COLO668 (cell line): ENCODE measurements around the gene PRG3.
"Not testable (repeated sequence)": the region's sequence is repeated elsewhere in the genome, so short reads cannot be mapped to it uniquely, and the experiment has no call there.

ENCODE experiments used
- DNase-seq: peaks from one replicate; lab custom pipeline; 2025; ENCODE audit not compliant: unreplicated experiment; lab: John Stamatoyannopoulos, UW

The PRG3 gene

DNA sequence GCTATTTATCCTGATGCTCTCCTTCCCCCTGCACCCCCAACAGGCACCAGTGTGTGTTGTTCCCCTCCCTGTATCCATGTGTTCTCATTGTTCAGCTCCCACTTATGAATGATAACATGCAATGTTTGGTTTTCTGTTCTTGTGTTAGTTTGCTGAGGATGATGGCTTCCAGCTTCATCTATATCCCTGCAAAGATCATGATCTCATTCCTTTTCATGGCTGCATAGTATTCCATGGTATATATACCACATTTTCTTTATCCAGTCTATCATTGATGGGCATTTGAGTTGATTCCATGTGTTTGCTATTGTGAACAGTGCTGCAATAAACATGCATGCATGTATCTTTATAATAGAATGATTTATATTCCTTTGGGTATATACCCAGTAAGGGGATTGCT, 19.5 kb downstream of the PRG3 start:
- DNase-seq = not testable (repeated sequence)

DNA sequence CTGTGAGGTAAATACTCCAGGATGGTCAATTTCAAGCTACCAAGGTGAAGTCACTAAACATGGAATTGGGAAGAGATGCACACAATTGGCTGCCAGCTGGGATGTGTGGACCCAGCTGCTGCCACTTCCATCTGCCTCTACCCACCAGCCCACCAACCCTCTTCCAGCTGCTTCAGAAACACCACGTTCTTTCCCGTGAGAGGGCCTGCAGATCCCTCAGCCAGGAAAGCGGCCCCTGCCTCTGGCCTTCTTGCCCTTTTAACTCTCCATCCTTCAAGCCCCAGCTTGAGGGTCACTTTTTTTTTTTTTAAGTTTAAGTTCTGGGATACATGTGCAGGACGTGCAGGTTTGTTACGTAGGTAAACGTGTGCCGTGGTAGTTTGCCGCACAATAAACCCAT, 20.0 kb downstream of the PRG3 start:
- DNase-seq = no peak

DNA sequence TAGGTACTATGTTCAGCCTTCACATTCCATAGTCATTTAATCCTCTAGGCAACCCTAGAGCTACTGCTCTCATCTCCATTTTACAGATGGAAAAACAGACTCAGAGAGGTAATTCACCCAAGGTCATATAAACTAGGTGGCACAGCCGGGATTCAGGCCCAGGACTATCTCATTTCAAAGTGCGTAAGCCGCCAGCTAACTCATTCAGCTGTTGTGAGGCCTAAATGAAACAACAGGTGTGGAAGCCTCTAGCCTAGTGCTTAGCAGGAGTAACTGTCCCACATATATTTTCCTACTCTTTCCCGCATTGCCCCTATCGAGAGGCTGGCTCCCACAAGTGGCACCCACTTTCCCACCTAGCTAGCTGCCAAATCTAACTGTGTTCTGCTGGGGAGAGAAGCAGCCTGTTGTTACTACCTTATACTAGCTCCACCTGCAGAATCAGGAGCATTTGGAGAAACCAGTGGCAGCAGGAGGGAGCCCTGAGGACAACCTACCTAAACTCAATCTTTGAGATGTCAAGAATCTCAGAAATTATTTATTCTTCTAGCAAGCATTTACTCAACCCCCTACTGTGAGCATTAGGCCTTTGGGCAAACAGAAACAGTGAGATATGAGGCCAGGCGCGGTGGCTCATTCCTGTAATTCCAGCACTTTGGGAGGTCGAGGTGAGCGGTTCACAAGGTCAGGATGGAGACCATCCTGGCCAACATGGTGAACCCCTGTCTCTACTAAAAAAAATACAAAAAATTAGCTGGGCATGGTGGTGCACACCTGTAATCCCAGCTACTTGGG, 20.9 kb downstream of the PRG3 start:
- DNase-seq = no peak

DNA sequence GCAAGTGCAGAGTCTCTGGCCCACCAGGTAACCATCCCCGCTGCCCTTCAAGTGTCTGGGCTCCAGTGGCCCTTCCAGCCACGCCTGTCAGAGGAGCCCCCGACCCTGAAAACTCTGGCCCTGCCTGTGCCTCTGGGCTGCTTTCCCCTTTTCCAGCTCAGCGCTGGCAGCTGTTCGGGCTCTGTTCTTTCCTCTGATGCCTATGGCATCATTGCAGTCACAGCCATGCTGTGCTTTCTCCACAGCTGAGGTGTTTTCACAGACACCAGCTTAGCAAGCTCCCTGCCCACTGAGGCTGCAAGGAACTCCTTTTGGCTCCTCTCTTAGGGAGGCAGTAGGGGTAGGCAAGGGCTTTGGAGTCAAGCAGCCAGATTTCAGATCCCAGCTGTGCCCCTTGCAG, 21.6 kb downstream of the PRG3 start:
- DNase-seq = no peak

DNA sequence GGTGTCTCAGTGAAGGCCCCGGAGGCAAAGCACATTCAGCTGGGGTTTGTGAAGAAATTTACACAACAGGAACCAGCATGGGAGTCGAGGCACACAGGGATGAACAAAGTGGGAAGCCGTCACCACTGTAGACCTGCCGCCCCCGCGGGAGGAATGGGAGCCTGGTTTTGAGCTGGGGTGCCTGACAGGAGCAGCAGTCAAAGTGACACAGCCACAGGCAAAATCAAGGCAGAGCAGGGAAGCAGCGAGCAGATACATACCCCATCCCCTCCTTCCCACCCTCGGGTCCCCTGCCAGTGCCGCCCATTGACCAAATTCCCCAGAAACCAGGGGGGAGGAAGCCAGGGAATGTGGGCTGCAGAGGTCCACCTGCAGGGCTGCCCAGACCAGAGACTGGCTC, 22.0 kb downstream of the PRG3 start:
- DNase-seq = no peak

DNA sequence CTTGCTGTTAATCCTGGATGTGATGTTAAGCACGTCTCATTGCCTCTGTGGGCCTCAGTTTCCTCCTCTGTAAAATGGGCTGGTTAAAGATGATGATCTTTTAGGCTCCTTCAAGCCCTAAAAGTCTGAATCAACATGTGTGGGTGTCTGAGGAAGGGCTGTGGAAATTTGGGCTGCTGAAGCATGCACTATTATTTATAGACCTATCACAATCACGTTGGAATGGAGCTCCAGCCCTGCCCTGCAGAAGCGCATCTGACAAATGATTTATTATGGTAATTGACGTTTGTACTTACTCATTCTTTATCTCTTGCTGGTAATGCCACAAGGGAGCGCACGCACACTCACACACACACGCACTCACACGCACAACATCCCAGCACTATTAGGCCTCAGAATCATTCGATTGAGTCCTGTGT, 22.4 kb downstream of the PRG3 start:
- DNase-seq = no peak

DNA sequence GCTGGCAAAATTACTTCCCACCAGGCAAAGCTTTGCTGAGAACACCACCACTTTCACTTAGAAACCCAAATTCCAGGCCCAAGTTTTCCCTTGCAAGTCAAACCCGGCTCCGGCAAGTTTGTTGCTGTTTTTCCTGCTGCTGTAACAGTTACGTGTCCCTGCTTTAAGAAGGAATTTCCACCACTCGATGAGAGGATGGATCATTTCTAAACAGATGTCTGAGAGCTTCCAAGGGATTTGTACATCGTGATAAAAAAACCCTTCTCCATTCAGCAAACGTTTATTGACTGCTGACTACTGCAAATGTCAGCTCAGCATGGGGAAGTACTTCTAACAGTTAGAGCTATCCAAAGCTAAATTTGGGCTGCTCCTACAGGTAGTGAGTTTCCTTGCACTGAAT, 23.1 kb downstream of the PRG3 start:
- DNase-seq = no peak

DNA sequence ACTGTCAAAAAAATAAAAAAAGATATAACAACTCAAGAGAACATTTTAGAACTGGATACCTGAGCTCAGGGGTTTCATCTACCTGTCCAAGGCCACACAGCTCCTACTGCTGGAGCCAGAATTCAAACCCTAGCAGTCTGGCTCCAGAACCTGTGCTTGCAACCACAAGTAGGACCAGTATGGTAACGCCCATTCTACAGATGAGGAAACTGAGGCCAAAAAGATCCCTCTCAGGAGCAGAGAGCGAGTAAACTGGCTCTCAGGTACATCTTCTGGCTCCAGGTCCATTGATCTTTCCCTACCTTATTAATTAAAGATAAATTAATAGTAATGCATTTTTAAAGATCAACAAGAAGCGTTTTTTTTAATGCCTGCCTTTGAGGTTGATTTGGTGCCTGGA, 23.6 kb downstream of the PRG3 start:
- DNase-seq = no peak

DNA sequence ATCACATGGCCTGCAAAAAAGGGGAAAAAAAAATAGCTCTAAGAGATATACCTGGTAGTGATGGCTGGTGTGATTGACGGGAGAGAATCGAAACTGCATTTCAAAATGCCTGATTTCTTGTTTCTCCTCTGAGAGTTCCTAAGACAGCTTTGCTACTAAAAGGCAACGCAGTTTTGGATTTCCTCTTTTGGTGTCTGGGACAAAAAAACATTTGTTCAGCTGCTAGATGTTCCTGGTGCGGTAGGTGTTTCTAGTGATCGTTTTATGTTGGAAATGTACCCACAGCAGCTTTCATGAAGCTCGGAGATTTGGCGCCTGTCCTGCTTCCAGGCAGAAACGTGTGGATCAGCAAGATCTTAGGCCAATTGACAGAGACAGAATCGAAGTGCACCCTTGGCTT, 24.7 kb downstream of the PRG3 start:
- no peak for DNase-seq

DNA sequence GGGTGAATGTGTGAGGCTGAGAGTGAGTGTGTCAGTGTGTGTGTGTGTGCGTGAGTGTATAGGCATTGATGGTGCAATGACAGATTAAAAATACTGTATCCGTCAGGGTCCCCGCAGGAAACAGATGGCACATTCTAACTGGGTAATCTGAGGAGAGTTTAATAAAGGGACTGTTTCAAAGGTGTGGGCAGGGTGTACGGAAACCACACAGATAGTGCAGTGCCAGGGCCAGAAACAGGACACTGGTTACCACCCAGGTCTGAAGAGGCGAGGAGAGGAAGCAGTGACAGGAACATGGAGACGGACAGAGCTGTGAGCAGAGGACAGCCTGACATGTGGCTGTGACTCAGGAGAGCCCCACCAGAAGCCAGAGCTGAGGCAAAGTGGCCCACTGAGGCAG, 26.3 kb downstream of the PRG3 start:
- no peak for DNase-seq

DNA sequence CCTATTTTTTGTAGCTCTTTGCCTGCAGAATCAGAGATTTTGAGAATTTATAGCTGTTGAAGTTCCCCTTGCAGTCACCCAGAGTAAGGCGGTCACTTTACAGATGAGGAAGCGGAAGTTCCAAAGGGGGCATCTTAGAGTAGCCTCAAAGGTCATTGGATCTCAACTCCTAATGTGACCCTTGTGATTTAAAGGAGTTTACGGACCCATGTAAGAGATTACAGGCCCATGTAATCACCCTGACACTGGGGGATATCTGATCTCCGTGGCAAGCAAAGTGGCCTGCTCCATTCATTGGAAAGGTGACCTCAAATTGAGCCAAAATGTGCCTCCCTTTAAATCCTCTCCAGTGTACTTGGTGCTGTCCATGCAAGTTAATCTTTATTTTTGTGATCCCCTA, 27.1 kb downstream of the PRG3 start:
- no peak for DNase-seq

DNA sequence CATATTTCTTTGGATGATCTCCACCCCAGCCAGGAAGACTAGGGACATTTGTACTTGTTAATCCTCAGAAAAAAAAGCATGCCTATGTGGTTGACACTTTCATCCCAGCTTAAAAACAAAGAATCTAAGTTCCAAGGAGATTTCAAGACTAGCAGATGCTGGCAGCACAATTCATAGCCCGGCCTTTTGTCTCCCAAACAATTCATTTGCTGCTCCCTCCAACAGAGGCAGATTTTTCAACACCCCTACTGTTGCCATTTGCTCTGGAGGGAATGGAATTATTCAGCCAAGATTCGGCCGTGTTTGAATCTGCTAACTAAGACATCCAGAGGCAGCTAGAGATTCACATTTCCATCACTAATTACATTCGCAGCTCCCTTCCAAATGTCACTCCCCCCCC, 27.5 kb downstream of the PRG3 start:
- no peak for DNase-seq

DNA sequence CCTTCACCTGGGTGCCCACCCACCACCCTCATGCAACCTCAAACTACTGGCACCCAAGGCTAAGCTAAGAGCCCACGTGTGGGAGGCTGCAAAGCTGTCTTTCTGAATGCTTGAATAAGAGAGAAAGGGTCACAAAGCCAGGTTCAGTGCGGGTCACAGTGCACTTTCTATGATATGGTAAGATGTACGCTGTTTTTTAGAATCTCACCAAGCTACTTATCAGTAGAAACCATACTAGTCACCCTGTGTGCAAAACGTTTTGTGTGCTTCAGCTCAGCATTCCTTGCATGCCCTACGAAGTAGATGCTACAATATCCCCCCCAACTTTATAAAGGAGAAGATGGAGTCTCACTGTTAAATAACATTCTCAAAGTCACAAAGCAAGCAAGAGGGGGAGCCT, 27.9 kb downstream of the PRG3 start:
- DNase-seq = no peak

DNA sequence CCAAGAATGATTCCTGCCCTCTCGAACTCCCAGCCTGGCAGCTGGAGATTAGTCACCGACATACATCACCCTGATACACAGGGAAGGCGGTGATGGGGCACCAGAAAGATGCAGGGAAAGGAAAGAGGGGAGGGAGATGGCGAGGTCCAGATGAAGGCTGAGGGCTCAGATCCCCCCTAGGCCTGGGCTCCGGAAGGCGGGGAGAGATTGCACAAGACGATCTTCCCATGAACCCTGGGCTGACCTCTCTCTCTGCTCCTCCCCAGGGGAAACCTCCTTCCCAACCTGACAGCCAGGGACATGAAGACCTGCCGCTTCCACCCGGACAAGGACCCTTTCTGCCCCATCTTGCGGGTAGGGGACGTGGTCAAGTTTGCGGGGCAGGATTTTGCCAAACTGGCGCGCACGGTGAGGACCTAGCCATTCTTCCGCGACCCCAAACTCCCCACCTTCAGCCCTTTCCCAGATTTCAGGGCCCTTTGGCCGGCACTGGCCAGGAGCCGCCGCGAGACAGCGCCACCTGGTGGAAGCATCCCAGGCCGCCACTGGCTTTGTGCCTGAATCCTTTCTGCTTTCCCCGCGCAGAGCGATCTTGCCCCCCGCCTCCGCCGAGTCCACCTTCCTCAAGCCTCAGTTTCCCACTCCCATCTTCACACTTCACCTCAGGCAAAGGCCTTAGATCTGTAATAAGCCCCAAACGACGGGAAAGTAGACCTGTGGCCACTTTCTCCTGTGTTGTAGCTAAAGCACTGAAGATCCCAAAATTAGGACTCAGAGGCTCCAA, 31.3 kb downstream of the PRG3 start:
- peak; percentile 55 for DNase-seq

DNA sequence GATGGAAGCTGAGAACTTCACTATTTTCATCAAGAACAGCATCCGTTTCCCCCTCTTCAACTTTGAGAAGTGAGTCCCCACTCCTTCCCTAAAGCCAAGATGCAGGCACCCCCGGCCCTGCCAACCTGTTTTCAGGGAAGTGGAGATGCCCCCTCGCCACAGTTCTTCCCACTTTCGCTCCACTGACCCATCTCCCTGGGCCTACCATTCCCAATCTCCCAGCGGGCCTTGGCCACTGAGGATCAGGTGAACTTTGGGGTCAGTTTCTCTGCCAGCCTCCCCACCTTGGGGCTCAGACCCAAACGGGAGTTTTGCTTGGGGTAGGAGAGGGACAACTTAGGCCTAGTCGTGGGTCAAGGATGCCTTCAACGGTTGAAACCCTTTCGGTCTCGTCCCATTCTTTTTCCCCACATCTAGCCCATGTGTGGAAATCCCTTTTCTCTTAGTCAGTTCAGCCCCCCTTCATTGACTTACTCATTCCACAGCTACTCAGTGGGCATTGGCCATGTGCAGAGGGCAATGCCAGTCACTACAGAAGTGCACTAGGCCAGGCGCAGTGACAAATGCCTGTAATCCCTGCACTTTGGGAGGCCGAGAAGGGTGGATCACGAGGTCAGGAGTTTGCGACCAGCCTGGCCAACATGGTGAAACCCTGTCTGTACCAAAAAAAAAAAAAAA, 32.2 kb downstream of the PRG3 start:
- DNase-seq = no peak

DNA sequence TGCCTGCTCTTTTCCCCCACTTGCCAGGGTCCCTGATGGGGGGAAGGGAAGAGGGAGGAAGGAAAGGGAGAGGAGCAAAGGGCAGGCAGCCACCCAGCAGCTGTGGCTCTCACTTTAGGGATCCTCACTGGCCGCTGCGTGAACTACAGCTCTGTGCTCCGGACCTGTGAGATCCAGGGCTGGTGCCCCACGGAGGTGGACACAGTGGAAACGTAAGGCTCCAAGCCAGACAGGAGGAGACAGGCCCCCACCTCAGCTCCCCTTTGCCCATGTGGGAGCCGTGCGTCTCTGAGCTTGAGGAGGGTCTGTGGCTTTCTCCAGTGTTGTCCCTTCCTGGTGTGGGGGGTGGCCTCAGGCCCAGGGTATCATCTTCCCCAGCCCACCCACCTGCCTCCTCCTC, 32.9 kb downstream of the PRG3 start:
- DNase-seq = no peak

DNA sequence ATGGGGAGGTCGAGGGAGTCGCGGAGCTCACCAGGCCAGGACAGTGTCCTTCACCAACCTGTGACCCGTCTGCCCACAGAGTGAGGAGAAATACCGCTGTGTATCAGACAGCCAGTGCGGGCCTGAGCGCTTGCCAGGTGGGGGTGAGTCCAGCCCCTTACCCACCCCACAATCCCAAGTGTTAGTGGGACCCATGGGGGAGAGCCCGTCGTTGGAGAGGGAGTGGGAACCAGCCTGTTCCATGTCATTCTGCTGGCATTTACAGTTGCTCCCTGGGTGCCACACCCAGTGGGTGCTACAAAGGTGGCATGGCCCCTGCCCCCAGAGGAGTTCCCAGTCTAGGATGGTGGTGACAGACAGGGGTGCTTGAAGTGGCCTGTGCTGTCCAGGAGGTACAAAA, 33.6 kb downstream of the PRG3 start:
- no peak for DNase-seq

DNA sequence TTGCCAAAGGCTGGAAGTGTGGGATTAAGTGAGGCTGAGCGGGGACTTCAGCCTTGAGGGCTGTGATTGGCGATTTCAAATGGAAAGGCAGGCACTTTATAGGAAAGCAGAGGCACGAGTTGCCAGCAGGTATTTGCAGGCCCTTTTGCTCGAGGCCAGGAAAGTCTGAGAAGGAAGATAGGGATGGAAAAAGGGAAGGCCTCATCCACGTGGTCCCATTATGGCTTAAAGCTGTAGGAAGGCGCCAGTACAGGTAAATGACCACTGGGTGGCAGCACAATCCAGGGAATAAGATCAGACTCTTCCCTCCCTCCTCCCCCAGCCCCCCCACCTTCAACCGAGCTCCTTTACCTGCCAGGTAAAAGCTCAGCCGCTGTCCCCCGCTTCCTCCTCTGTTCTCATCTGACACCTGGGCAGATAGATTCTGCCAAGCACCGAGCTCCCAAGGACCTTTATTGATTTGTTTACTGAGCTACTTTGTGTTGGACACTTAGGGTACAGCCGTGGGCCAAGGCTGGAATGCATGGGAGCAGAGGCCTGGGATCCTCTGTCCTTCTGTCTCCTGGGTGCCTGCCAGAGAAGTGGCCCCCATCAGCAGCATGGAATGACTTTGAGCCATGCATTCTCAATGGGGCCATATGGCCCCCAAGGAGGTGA, 35.3 kb downstream of the PRG3 start:
- DNase-seq = peak; percentile 62

DNA sequence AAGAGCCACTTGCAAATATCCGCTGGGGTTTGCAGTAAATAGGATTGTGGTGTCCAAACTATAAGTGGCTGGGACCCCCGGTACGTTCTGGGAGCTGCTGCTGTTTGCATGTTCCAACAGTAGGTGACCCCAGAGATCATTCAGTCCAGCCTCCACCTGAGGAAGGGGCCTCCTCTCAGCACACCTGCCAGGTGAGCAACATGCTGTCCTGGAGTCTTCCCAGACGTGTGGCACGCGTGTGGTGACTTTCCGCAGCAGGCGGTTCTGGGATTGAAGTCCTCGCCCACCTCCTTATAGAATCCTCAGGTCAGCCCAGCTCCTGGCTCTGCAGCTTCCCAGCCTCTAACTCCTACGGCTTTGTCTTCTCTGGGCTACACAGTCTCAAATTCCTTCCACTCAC, 36.1 kb downstream of the PRG3 start:
- DNase-seq = no peak

DNA sequence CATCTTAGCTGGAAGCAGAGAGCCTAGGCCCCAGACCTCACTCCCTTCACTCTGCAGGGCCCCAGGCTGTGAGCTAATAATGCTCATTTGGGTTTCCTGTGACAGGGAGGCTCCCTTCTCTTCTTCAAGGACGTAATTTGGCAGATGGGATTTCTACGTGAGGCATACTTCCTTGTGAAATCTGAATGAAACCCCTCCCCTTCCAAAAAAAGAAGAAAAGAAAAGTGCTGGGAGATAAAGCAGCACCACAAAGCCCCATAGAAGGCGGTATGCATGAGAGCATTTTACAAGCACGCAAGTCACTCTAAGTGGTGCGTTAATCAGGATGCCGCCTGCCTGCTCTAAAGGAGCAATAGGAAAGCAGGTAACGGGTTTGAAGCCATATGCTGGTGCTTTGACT, 37.1 kb downstream of the PRG3 start:
- DNase-seq = no peak

DNA sequence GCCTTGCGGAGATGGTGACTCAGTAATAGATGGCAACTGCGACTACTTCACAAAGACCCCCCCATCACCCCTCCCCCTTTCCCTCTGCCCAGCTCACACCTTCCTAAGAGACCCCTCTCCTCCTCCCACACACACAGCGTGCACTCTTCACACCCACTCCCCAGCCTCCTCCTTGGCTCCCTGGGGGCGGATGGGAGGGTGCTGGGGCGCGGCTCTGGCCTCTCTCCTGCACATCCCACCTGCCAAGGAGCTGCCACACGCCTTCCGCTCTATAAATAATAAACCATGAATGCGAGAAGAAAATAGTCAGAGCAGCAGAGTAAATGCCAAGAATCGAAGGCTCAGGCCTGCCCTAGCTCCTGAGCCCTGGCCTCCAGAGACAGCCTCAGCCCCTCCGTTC, 38.2 kb downstream of the PRG3 start:
- no peak for DNase-seq
